Pons (tissue), 1 donor: ENCODE results near the gene MCC.
A peak's percentile ranks its signal among the peaks of the same experiment; 100 is the strongest.

Source experiments
- DNase-seq: peaks from one replicate; pipeline ENCODE4 v3.0.0-alpha.2; 2016; ENCODE audit warnings: low spot score

MCC gene

GRCh38 chr5:113147101-113147508, 341.1 kb downstream of the MCC start:
- DNase-seq: no peak

GRCh38 chr5:113145757-113146387, 342.4 kb downstream of the MCC start:
- no peak for DNase-seq

GRCh38 chr5:113142186-113142585, 346.1 kb downstream of the MCC start:
- DNase-seq: no peak

- peak; percentile 67 for DNase-seq
Measured at GRCh38 chr5:113140837-113141671, 347.2 kb downstream of the MCC start.

- no peak for DNase-seq
Measured at GRCh38 chr5:113133211-113133975, 354.9 kb downstream of the MCC start.

GRCh38 chr5:113132564-113132963, 355.7 kb downstream of the MCC start:
- no peak for DNase-seq

GRCh38 chr5:113128641-113129330, 359.5 kb downstream of the MCC start:
- DNase-seq: no peak

- DNase-seq: no peak
Measured at GRCh38 chr5:113128082-113128481, 360.2 kb downstream of the MCC start.

- DNase-seq: no peak
Measured at GRCh38 chr5:113127021-113127420, 361.2 kb downstream of the MCC start.

- no peak for DNase-seq
Measured at GRCh38 chr5:113125371-113125770, 362.9 kb downstream of the MCC start.

- no peak for DNase-seq
Measured at GRCh38 chr5:113124914-113125313, 363.3 kb downstream of the MCC start.

- no peak for DNase-seq
Measured at GRCh38 chr5:113124265-113124664, 364.0 kb downstream of the MCC start.

GRCh38 chr5:113123618-113124017, 364.6 kb downstream of the MCC start:
- no peak for DNase-seq

- DNase-seq: no peak
Measured at GRCh38 chr5:113122053-113122452, 366.2 kb downstream of the MCC start.

GRCh38 chr5:113119246-113119924, 368.9 kb downstream of the MCC start:
- no peak for DNase-seq

GRCh38 chr5:113118765-113119164, 369.5 kb downstream of the MCC start:
- no peak for DNase-seq

- DNase-seq: no peak
Measured at GRCh38 chr5:113118298-113118697, 370.0 kb downstream of the MCC start.

GRCh38 chr5:113117543-113118115, 370.6 kb downstream of the MCC start:
- no peak for DNase-seq

GRCh38 chr5:113115956-113116355, 372.3 kb downstream of the MCC start:
- no peak for DNase-seq

- DNase-seq: no peak
Measured at GRCh38 chr5:113115061-113115460, 373.2 kb downstream of the MCC start.

- no peak for DNase-seq
Measured at GRCh38 chr5:113114559-113114958, 373.7 kb downstream of the MCC start.
